ENCODE measurements around the gene ZNRF4.

The ZNRF4 gene

GRCh38 chr19:5425260-5425659, 30.0 kb upstream of the ZNRF4 start:
- no peaks in the 10 kb centered on the region for H3K36me3 ChIP-seq (ENCODE audit: insufficient read depth, low read length)
- no peak for TF ChIP-seq CTCF (conservative IDR thresholded peaks at IDR 0.05; ENCODE audit: low read length)
- TF ChIP-seq EZH2phosphoT487 (IDR thresholded peaks at IDR 0.05; ENCODE audit: borderline replicate concordance): no peak
- no peak overlapping the region for H3K4me3 ChIP-seq (ENCODE audit: low read length, poor library complexity, severe bottlenecking)
- no peak overlapping the region for H2AFZ ChIP-seq (ENCODE audit: low read length)
- no peaks in the 10 kb centered on the region for H4K20me1 ChIP-seq (ENCODE audit: insufficient read depth, low read length, poor library complexity, severe bottlenecking)
- no peaks in the 10 kb centered on the region for H3K9me2 ChIP-seq (replicated peaks; ENCODE audit: low read depth, low read length)
- no peaks in the 10 kb centered on the region for H3K9me3 ChIP-seq (ENCODE audit: insufficient read depth, low read depth, low read length)
- H3K4me1 ChIP-seq (ENCODE audit: insufficient read depth, low read length, poor library complexity, severe bottlenecking): no peaks in the 10 kb centered on the region
- H3F3A ChIP-seq (ENCODE audit: low read depth): no peaks in the 10 kb centered on the region
- H3K4me2 ChIP-seq (ENCODE audit: low read depth, low read length, poor library complexity, severe bottlenecking): no peak overlapping the region
- no peaks in the 10 kb centered on the region for H3K79me2 ChIP-seq (ENCODE audit: insufficient read depth, low read length)
- H3K27me3 ChIP-seq (ENCODE audit: insufficient read depth, low read length, poor library complexity, severe bottlenecking): no peaks in the 10 kb centered on the region
- no peak overlapping the region for H3K9ac ChIP-seq (ENCODE audit: low read depth, low read length, poor library complexity, severe bottlenecking)

GRCh38 chr19:5430237-5430636, 25.0 kb upstream of the ZNRF4 start:
- H2AFZ ChIP-seq (ENCODE audit: low read length): no peak overlapping the region
- H3K4me3 ChIP-seq (ENCODE audit: low read length, poor library complexity, severe bottlenecking): no peak overlapping the region
- no peaks in the 10 kb centered on the region for H3K36me3 ChIP-seq (ENCODE audit: insufficient read depth, low read length)
- no peaks in the 10 kb centered on the region for H3F3A ChIP-seq (ENCODE audit: low read depth)
- H3K27me3 ChIP-seq (ENCODE audit: insufficient read depth, low read length, poor library complexity, severe bottlenecking): no peaks in the 10 kb centered on the region
- H3K9me3 ChIP-seq (ENCODE audit: insufficient read depth, low read depth, low read length): no peaks in the 10 kb centered on the region
- H3K9ac ChIP-seq (ENCODE audit: low read depth, low read length, poor library complexity, severe bottlenecking): no peak overlapping the region
- no peaks in the 10 kb centered on the region for H3K4me1 ChIP-seq (ENCODE audit: insufficient read depth, low read length, poor library complexity, severe bottlenecking)
- no peaks in the 10 kb centered on the region for H4K20me1 ChIP-seq (ENCODE audit: insufficient read depth, low read length, poor library complexity, severe bottlenecking)
- H3K9me2 ChIP-seq (replicated peaks; ENCODE audit: low read depth, low read length): no peaks in the 10 kb centered on the region
- TF ChIP-seq EZH2phosphoT487 (IDR thresholded peaks at IDR 0.05; ENCODE audit: borderline replicate concordance): no peak
- TF ChIP-seq CTCF (conservative IDR thresholded peaks at IDR 0.05; ENCODE audit: low read length): no peak
- H3K79me2 ChIP-seq (ENCODE audit: insufficient read depth, low read length): no peaks in the 10 kb centered on the region
- no peak overlapping the region for H3K4me2 ChIP-seq (ENCODE audit: low read depth, low read length, poor library complexity, severe bottlenecking)

GRCh38 chr19:5432687-5433086, 22.5 kb upstream of the ZNRF4 start:
- Histone ChIP-seq H3F3A (ENCODE audit: low read depth) (no peaks in the 10 kb centered on the region), H3K4me3 (ENCODE audit: low read length, poor library complexity, severe bottlenecking) (no peak overlapping the region), H3K79me2 (ENCODE audit: insufficient read depth, low read length) (no peaks in the 10 kb centered on the region), H3K9me2 (replicated peaks; ENCODE audit: low read depth, low read length) (no peaks in the 10 kb centered on the region), H3K9ac (ENCODE audit: low read depth, low read length, poor library complexity, severe bottlenecking) (no peak overlapping the region), H3K9me3 (ENCODE audit: insufficient read depth, low read depth, low read length) (no peaks in the 10 kb centered on the region), H4K20me1 (ENCODE audit: insufficient read depth, low read length, poor library complexity, severe bottlenecking) (no peaks in the 10 kb centered on the region), H3K27me3 (ENCODE audit: insufficient read depth, low read length, poor library complexity, severe bottlenecking) (no peaks in the 10 kb centered on the region), H3K4me2 (ENCODE audit: low read depth, low read length, poor library complexity, severe bottlenecking) (no peak overlapping the region), H2AFZ (ENCODE audit: low read length) (no peak overlapping the region), H3K4me1 (ENCODE audit: insufficient read depth, low read length, poor library complexity, severe bottlenecking) (no peaks in the 10 kb centered on the region), H3K36me3 (ENCODE audit: insufficient read depth, low read length) (no peaks in the 10 kb centered on the region)
- TF ChIP-seq EZH2phosphoT487 (IDR thresholded peaks at IDR 0.05; ENCODE audit: borderline replicate concordance): no peak
- no peak for TF ChIP-seq CTCF (conservative IDR thresholded peaks at IDR 0.05; ENCODE audit: low read length)
